ENCODE results near the gene C9orf78.

DNA sequence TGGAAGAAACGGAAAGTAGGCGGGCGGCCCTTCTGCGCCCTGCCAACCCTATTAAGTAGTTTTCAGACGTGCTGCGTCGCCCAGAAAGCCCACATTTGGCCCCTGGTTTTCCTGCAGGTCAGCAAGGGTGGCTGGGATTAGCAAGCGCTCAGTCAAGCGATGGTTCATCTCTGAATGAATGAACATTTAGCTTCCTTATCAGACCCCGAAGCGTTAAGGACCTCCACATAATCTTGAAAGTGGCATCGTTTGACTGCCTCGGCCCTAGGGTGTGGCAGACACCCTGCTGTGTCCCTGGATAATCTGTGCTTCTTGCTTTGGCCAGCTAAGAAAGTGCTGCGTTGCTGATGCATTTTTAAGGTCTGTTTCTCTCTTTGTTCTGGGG, 31.4 kb downstream of the C9orf78 start:
- TF ChIP-seq, protein P1, sequence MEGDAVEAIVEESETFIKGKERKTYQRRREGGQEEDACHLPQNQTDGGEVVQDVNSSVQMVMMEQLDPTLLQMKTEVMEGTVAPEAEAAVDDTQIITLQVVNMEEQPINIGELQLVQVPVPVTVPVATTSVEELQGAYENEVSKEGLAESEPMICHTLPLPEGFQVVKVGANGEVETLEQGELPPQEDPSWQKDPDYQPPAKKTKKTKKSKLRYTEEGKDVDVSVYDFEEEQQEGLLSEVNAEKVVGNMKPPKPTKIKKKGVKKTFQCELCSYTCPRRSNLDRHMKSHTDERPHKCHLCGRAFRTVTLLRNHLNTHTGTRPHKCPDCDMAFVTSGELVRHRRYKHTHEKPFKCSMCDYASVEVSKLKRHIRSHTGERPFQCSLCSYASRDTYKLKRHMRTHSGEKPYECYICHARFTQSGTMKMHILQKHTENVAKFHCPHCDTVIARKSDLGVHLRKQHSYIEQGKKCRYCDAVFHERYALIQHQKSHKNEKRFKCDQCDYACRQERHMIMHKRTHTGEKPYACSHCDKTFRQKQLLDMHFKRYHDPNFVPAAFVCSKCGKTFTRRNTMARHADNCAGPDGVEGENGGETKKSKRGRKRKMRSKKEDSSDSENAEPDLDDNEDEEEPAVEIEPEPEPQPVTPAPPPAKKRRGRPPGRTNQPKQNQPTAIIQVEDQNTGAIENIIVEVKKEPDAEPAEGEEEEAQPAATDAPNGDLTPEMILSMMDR (conservative IDR thresholded peaks at IDR 0.05 in 1 of 2, IDR thresholded peaks at IDR 0.05 in 1 of 2; ENCODE audit: low read depth in 1 of 2, low read length in 2 of 2) = no peak
- no peak for TF ChIP-seq EZH2 (IDR thresholded peaks at IDR 0.05; ENCODE audit: low read length, missing control alignments)

Measured in fibroblast of lung (primary cell).